Measurements from ENCODE around the gene IL1R2. TPM values are rescaled to one million over a fixed set of nuclear protein-coding genes. Genes with fewer than 3 reads are reported as not detected.
A peak's percentile ranks its signal among the peaks of the same experiment; 100 is the strongest.

Gene IL1R2
- total RNA-seq, 4 donors from 2014 or later, result 2.9 to 8.2 (median 4.9) TPM

DNA sequence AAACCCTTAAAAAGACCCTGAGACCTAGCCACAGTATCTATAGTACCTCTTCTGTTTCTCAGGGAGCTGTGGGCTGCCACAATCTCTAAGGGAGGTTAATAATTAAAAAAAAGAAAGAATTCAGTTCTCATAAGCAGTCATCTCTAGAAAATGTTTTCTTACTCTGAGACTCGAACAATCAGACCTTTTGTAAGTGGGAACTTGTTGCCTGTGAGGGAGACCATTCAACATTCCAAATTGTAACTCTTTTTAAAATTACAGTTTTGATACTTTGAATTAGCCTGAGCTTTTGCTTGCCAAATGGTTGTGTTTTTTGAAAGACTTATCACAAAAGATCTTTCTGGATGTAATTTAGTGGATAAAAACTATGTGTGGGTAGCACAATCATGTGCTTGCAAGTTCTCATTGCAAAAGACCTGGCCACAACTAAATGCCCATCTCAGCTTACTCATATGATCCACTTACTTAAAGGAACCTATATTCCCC, 33.3 kb downstream of the IL1R2 start:
- Histone ChIP-seq H3K4me1 (peaks cover 8 to 9% of the 10 kb centered on the region in 2 donors), H3K36me3 (no peaks in the 10 kb centered on the region), H3K4me3 (no peak overlapping the region), H3K27ac (peak overlapping the region in 1 of 2 donors; percentile 85), H3K27me3 (no peaks in the 10 kb centered on the region), H3K9me3 (no peaks in the 10 kb centered on the region)
- no peak for DNase-seq
- intact Hi-C loops (cut with DNase I; ENCODE audit: low total_unique reads), result loop anchor here (10.0 kb wide), 1 partner anchor 120 kb away; the partner anchor contains the start of gene IL1R1
- no peak for TF ChIP-seq POLR2A (IDR thresholded peaks at IDR 0.05)
- TF ChIP-seq, protein P1, sequence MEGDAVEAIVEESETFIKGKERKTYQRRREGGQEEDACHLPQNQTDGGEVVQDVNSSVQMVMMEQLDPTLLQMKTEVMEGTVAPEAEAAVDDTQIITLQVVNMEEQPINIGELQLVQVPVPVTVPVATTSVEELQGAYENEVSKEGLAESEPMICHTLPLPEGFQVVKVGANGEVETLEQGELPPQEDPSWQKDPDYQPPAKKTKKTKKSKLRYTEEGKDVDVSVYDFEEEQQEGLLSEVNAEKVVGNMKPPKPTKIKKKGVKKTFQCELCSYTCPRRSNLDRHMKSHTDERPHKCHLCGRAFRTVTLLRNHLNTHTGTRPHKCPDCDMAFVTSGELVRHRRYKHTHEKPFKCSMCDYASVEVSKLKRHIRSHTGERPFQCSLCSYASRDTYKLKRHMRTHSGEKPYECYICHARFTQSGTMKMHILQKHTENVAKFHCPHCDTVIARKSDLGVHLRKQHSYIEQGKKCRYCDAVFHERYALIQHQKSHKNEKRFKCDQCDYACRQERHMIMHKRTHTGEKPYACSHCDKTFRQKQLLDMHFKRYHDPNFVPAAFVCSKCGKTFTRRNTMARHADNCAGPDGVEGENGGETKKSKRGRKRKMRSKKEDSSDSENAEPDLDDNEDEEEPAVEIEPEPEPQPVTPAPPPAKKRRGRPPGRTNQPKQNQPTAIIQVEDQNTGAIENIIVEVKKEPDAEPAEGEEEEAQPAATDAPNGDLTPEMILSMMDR (IDR thresholded peaks at IDR 0.05), result no peak

DNA sequence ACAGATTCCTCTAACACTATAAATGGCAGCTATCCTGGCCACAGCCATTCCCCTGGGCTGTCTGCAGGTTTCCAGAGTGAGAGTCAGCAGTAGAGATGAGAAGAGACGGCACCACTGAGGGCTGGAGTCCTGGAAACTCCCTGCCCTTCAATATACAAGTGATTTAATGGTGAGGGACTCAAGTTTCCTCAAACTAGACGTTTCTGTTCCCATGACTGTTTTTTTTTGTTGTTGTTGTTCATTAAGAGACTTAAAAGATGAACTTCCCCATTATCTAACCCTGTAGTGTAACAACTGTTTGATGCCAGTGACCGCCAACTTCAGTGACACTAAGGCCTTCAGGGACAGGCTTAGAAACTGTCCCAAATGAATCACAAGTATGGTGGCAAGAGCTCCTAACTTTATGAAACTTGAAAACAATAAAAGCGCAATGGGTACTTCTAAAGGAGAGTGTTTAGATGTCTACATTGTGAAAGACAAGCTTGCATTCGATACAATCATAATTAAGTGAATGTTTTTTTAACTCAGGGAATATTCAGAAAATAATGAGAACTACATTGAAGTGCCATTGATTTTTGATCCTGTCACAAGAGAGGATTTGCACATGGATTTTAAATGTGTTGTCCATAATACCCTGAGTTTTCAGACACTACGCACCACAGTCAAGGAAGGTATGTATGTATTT, 34.0 kb downstream of the IL1R2 start:
- no peak for TF ChIP-seq POLR2A (IDR thresholded peaks at IDR 0.05)
- TF ChIP-seq, protein P1 (IDR thresholded peaks at IDR 0.05), result no peak
- Histone ChIP-seq H3K27ac (peak overlapping the region in 1 of 2 donors; percentile 85), H3K27me3 (no peaks in the 10 kb centered on the region), H3K9me3 (no peaks in the 10 kb centered on the region), H3K36me3 (no peaks in the 10 kb centered on the region), H3K4me1 (peaks cover 8 to 9% of the 10 kb centered on the region in 2 donors), H3K4me3 (no peak overlapping the region)
- intact Hi-C loops (cut with DNase I; ENCODE audit: low total_unique reads), result loop anchor here (10.0 kb wide), 1 partner anchor 119 kb away; the partner anchor contains the start of gene IL1R1
- no peak for DNase-seq

DNA sequence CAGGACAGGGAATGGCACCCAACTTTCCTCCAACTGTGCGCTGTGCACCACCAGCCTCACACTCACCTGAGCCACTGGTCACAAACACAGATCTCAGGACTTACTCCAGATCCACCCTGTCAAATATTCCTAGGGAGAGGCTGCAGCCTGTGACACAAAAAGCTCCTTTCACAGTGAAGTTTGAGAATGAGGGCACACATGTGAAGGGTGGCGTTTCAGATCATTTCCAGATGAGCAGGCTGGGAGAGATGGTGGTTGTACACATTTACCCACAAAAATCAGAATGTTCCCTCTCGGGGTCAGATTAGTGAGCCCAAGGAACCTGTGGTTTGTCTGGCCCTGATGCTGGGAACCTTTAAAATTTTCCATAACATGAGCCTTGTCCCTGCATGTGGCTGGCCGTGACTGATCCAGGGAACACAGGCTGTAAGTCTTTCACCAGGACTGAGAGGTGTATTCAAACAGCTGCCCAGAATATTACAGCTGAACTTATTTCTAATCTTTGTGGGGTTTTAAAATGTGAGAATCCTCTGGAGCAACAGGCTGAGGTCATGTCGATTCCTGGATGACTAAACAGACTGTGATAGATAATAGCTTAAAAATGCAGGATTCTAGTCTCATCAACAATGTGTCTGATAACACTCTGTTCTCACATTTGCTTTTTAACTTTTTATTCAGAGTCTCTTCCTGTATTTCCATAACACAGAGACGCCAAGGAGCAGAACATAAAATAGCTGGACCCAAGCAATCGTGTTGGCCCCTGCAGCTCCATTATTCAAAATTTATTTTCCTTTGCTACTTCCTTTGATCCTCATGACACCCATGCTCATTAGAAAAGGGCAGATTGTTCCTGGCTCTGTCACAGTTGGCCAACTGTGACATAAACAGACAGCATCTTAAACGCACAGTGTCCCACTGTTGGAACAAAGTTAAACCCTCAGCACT, 35.5 kb downstream of the IL1R2 start:
- H3K36me3 ChIP-seq, result no peaks in the 10 kb centered on the region
- H3K9me3 ChIP-seq, result no peaks in the 10 kb centered on the region
- peak overlapping the region; percentile 77 to 85 for H3K27ac ChIP-seq
- no peak for TF ChIP-seq POLR2A (IDR thresholded peaks at IDR 0.05)
- TF ChIP-seq, protein P1 (IDR thresholded peaks at IDR 0.05), result peak in 1 of 4 experiments; percentile 3
- H3K27me3 ChIP-seq, result no peaks in the 10 kb centered on the region
- no peak overlapping the region for H3K4me3 ChIP-seq
- intact Hi-C loops (cut with DNase I; ENCODE audit: low total_unique reads), result loop anchor here (10.0 kb wide), 1 partner anchor 117 kb away; the partner anchor contains the start of gene IL1R1
- DNase-seq, result peak in 1 of 2 donors; percentile 42
- peaks cover 8 to 9% of the 10 kb centered on the region in 2 donors for H3K4me1 ChIP-seq

DNA sequence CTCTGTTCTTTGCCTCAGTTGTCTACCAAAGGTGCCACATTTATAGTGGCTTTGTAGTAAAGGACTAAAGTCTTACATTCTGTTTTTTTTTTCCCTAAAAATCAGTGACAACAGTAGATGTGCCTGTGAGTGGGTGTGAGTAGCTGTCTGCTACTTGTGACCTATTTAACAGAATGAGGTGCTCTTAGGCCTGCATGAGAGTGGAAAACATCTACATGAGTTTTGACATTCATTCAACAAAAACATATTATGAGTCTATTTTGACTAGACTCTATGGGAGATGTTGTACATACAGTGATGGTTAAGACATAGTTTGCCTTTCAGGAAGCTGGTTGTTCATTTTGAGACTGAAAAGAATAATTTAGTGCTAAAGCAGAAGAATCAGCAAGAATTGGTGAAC, 36.7 kb downstream of the IL1R2 start:
- peaks cover 8 to 9% of the 10 kb centered on the region in 2 donors for H3K4me1 ChIP-seq
- no peak overlapping the region for H3K4me3 ChIP-seq
- no peaks in the 10 kb centered on the region for H3K9me3 ChIP-seq
- intact Hi-C loops (cut with DNase I; ENCODE audit: low total_unique reads), result loop anchor here (10.0 kb wide), 1 partner anchor 116 kb away; the partner anchor contains the start of gene IL1R1
- peak overlapping the region; percentile 77 to 85 for H3K27ac ChIP-seq
- H3K36me3 ChIP-seq, result no peaks in the 10 kb centered on the region
- TF ChIP-seq POLR2A (IDR thresholded peaks at IDR 0.05), result no peak
- TF ChIP-seq, protein P1 (IDR thresholded peaks at IDR 0.05), result no peak
- H3K27me3 ChIP-seq, result no peaks in the 10 kb centered on the region
- no peak for DNase-seq
